Keratinocyte (primary cell): ENCODE results near the gene CACNA1H. TPM values are rescaled to one million over a fixed set of nuclear protein-coding genes. Genes with fewer than 3 reads are reported as not detected.

Experiments used
- DNase-seq: peaks from one replicate; pipeline ENCODE4 v3.0.0-alpha.2; 2011; ENCODE audit warnings: low read depth, missing footprints, low spot score
- FAIRE-seq: peaks from 2 replicates; lab custom pipeline; 2011; peaks lifted over from hg19 to GRCh38; lab: Jason Lieb, UNC
- H2AFZ ChIP-seq: 2 replicates; pipeline ENCODE4 v1.6.0; 2012; ENCODE audit warnings: low read length, control low read depth, inconsistent platforms; ENCODE audit not compliant: control insufficient read depth
- H3K27ac ChIP-seq: 2 replicates; pipeline ENCODE4 v1.5.1; 2011; ENCODE audit warnings: low read length; ENCODE audit not compliant: control insufficient read depth, insufficient read depth
- H3K27me3 ChIP-seq: 3 replicates; pipeline ENCODE4 v1.6.0; 2011; ENCODE audit warnings: low read length; ENCODE audit not compliant: control insufficient read depth, insufficient read depth; ENCODE audit errors: extremely low read depth
- H3K36me3 ChIP-seq, 2 experiments: 2 replicates in 1 of 2; 3 replicates in 1 of 2; pipeline ENCODE4 v1.5.1; 2011; ENCODE audit warnings: low read length in 2 of 2, mild to moderate bottlenecking in 1 of 2; ENCODE audit not compliant: control insufficient read depth in 2 of 2, insufficient read depth in 2 of 2; ENCODE audit errors: extremely low read depth in 1 of 2
- H3K4me1 ChIP-seq: 3 replicates; pipeline ENCODE4 v1.5.1; 2011; ENCODE audit warnings: low read length; ENCODE audit not compliant: control insufficient read depth, insufficient read depth; ENCODE audit errors: extremely low read depth
- H3K4me2 ChIP-seq: 3 replicates; pipeline ENCODE4 v1.6.0; 2011; ENCODE audit warnings: low read depth, low read length; ENCODE audit not compliant: control insufficient read depth, insufficient read depth; ENCODE audit errors: extremely low read depth
- H3K4me3 ChIP-seq, 3 experiments: fragments of 200-600 bp in 1 of 3; sonication (generic) in 1 of 3; 2 replicates in 2 of 3; 3 replicates in 1 of 3; pipeline ENCODE4 v1.5.1; 2011 to 2016; ENCODE audit warnings: low read length in 3 of 3, mild to moderate bottlenecking in 3 of 3, control low read depth in 2 of 3, inconsistent platforms in 1 of 3, low read depth in 1 of 3, mixed read lengths in 1 of 3, mixed run types in 1 of 3, moderate library complexity in 1 of 3; ENCODE audit not compliant: control insufficient read depth in 2 of 3, insufficient read depth in 2 of 3; ENCODE audit errors: extremely low read depth in 1 of 3
- H3K79me2 ChIP-seq: 2 replicates; pipeline ENCODE4 v1.6.0; 2012; ENCODE audit warnings: low read length; ENCODE audit not compliant: control insufficient read depth, insufficient read depth
- H3K9ac ChIP-seq: 3 replicates; pipeline ENCODE4 v1.6.0; 2011; ENCODE audit warnings: low read length; ENCODE audit not compliant: control insufficient read depth, insufficient read depth; ENCODE audit errors: extremely low read depth
- H3K9me1 ChIP-seq: 3 replicates; pipeline ENCODE4 v1.6.0; 2011; ENCODE audit warnings: low read length; ENCODE audit not compliant: control insufficient read depth, insufficient read depth; ENCODE audit errors: extremely low read depth
- H3K9me3 ChIP-seq: 2 replicates; pipeline ENCODE4 v1.5.1; 2012; ENCODE audit warnings: low read depth, low read length; ENCODE audit not compliant: control insufficient read depth
- H4K20me1 ChIP-seq: 3 replicates; pipeline ENCODE4 v1.6.0; 2011; ENCODE audit warnings: low read length; ENCODE audit not compliant: control insufficient read depth, insufficient read depth; ENCODE audit errors: extremely low read depth
- EZH2 ChIP-seq: IDR thresholded peaks from one replicate; pipeline ENCODE4 v1.6.1; 2012; ENCODE audit warnings: inconsistent platforms, mild to moderate bottlenecking, low read length, moderate library complexity
- dilution Hi-C: fragments of 300-500 bp; cut with MboI; formaldehyde crosslinking; loops from one replicate; pipeline ENCODE4 v1.7.0; 2020; ENCODE audit warnings: low sequenced_read_pairs; ENCODE audit not compliant: extremely low pct_ligation_motif_present
- polyA plus RNA-seq, 5 experiments: library from polyadenylated mRNA; depleted of rRNA in 3 of 5; stranded (reverse) in 3 of 5; stranded (forward) in 1 of 5; unstranded in 1 of 5; fragments of >200 nt; gene quantifications; 1 replicate in 1 of 5; 2 replicates in 3 of 5; 3 replicates in 1 of 5; pipeline versions ENCODE4 v1.2.1 to v1.2.3, GENCODE V29; 2011 to 2012; ENCODE audit warnings: missing spikeins in 2 of 5, low read depth in 1 of 5, low replicate concordance in 1 of 5
- TF ChIP-seq, protein P1 (sequence below), 3 experiments: IDR thresholded peaks in 1 of 3; conservative IDR thresholded peaks in 1 of 3; optimal IDR thresholded peaks in 1 of 3; 2 replicates in 2 of 3; 3 replicates in 1 of 3; pipeline versions ENCODE3 to v1.5.1; 2011; ENCODE audit warnings: low read length in 3 of 3, mild to moderate bottlenecking in 3 of 3, moderate library complexity in 2 of 3, control low read depth in 1 of 3, inconsistent platforms in 1 of 3; ENCODE audit not compliant: insufficient read depth in 2 of 3; ENCODE audit errors: extremely low read depth in 1 of 3

The CACNA1H gene
- polyA plus RNA-seq, 1 donor (not counting 4 experiments of a cell fraction or from before 2014, with no cell fraction given), result not detected

GRCh38 chr16:1150511-1150982 lies 2.4 kb upstream of the CACNA1H start:
- H3K4me1 ChIP-seq, result no peaks in the 10 kb centered on the region

GRCh38 chr16:1151424-1152122 lies 1.3 kb upstream of the CACNA1H start:
- Histone ChIP-seq H3K4me3 (no peak overlapping the region), H3K79me2 (no peaks in the 10 kb centered on the region), H3K27ac (no peak overlapping the region), H3K9ac (no peak overlapping the region), H4K20me1 (no peaks in the 10 kb centered on the region), H3K9me3 (peaks cover 3% of the 10 kb centered on the region), H3K4me2 (no peak overlapping the region), H2AFZ (no peak overlapping the region), H3K9me1 (no peaks in the 10 kb centered on the region), H3K36me3 (no peaks in the 10 kb centered on the region), H3K27me3 (peaks cover 46% of the 10 kb centered on the region), H3K4me1 (no peaks in the 10 kb centered on the region)
- no peak for TF ChIP-seq EZH2
- TF ChIP-seq, protein P1, sequence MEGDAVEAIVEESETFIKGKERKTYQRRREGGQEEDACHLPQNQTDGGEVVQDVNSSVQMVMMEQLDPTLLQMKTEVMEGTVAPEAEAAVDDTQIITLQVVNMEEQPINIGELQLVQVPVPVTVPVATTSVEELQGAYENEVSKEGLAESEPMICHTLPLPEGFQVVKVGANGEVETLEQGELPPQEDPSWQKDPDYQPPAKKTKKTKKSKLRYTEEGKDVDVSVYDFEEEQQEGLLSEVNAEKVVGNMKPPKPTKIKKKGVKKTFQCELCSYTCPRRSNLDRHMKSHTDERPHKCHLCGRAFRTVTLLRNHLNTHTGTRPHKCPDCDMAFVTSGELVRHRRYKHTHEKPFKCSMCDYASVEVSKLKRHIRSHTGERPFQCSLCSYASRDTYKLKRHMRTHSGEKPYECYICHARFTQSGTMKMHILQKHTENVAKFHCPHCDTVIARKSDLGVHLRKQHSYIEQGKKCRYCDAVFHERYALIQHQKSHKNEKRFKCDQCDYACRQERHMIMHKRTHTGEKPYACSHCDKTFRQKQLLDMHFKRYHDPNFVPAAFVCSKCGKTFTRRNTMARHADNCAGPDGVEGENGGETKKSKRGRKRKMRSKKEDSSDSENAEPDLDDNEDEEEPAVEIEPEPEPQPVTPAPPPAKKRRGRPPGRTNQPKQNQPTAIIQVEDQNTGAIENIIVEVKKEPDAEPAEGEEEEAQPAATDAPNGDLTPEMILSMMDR (optimal IDR thresholded peaks at IDR 0.05 in 1 of 3, IDR thresholded peaks at IDR 0.05 in 1 of 3, conservative IDR thresholded peaks at IDR 0.05 in 1 of 3; ENCODE audit: extremely low read depth in 1 of 3, insufficient read depth in 2 of 3, low read length in 3 of 3), result no peak
- dilution Hi-C loops, result no loop called here
- FAIRE-seq (no peak), DNase-seq (no peak)

More at GRCh38 chr16:1150511-1150982, 2.4 kb upstream of the CACNA1H start:
- H3K36me3 ChIP-seq, result no peaks in the 10 kb centered on the region
- peaks cover 36% of the 10 kb centered on the region for H3K27me3 ChIP-seq
- H3K4me3 ChIP-seq, result no peak overlapping the region
- H3K27ac ChIP-seq, result no peak overlapping the region
- H3K79me2 ChIP-seq, result no peaks in the 10 kb centered on the region
- H3K9me3 ChIP-seq, result peaks cover 3% of the 10 kb centered on the region
- H2AFZ ChIP-seq, result no peak overlapping the region
- no peak overlapping the region for H3K4me2 ChIP-seq
- DNase-seq (no peak), FAIRE-seq (no peak)
- no peaks in the 10 kb centered on the region for H4K20me1 ChIP-seq
- no peak overlapping the region for H3K9ac ChIP-seq
- no peaks in the 10 kb centered on the region for H3K9me1 ChIP-seq
- TF ChIP-seq EZH2, result no peak
- TF ChIP-seq, protein P1 (optimal IDR thresholded peaks at IDR 0.05 in 1 of 3, IDR thresholded peaks at IDR 0.05 in 1 of 3, conservative IDR thresholded peaks at IDR 0.05 in 1 of 3; ENCODE audit: extremely low read depth in 1 of 3, insufficient read depth in 2 of 3, low read length in 3 of 3), result no peak
- dilution Hi-C loops, result no loop called here
